Left renal cortex interstitium (tissue), 4 donors: Measurements from ENCODE around the gene ANKRD53. TPM values are rescaled to one million over a fixed set of nuclear protein-coding genes. Genes with fewer than 3 reads are reported as not detected.
"Not testable (repeated sequence)": the region's sequence is repeated elsewhere in the genome, so short reads cannot be mapped to it uniquely, and the experiment has no call there.

ENCODE experiments used
- DNase-seq, 4 donors: peaks; one replicate each; pipeline ENCODE4 v3.0.0-alpha.2; 2013; ENCODE audit warnings: low read depth in 4 of 4, low spot score in 2 of 4, missing footprints in 1 of 4
- polyA plus RNA-seq, 4 donors: library from polyadenylated mRNA; unstranded; fragments of 120-200 nt; gene quantifications; one replicate each; pipeline ENCODE4 v1.2.1, GENCODE V29; 2013; ENCODE audit not compliant: insufficient read length in 4 of 4

The ANKRD53 gene
- polyA plus RNA-seq, 4 donors = 0.68 to 1.8 (median 1.4) TPM

DNA sequence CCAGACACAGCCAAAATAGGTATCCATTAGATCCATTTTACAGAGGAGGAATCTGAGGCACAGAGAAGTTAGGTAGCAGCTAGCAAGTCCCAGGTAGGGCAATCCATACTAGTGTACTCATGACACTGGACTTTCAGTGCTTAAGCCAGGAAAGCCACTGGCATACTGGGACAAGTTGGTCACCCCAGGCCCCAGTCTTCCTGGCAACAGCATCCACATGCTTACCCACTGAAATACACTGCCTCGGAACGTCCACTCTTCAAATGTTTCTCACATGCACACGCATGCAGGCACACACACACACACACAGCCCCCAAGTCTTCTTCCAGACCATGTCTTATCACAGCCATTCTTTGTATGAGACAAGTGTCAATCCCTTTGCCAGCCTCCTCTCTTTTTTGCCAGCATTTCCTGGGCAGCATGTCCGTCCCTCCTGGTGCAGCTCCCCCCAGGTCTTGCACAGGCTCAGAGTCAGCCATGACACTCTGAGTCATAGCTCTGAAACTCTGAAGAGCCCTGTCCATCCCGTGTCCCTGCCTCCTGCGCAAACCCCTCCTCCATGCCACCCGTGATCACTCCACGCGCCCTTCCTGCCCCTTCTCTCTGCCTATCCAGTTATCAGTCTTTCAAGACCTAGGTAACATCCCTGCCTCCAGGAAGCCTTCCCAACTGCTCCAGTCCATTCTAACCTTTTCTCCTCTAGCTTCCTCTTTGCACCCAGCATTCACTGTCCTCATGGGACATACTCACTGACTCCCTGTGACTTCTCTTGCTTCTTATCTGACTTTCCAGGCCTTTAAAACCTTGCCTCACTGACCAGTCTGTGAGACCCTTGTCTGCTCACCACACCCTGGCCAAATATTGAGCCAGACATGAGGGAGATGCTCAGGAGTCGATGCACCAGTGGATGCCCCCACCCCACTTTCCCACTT lies 27.1 kb downstream of the ANKRD53 start:
- no peak for DNase-seq

DNA sequence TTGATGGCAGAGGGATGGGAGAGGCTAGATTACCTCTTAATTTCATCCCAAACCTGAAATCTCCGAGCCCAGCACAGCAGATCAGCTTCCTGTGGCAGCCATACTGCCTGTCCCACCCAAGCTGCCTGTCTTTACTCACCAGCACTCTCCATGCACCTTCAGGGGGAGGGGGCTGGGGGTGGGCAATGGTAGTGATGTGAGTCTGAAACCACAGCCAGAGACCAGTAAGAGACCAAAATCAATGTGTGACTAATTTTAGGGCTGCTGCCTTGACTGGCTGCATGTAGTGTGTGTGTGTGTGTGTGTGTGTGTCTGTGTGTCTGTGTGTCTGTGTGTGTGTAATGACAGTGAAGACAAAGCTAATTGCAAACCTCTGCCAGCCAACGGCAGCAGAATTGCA lies 27.9 kb downstream of the ANKRD53 start:
- DNase-seq = no peak

DNA sequence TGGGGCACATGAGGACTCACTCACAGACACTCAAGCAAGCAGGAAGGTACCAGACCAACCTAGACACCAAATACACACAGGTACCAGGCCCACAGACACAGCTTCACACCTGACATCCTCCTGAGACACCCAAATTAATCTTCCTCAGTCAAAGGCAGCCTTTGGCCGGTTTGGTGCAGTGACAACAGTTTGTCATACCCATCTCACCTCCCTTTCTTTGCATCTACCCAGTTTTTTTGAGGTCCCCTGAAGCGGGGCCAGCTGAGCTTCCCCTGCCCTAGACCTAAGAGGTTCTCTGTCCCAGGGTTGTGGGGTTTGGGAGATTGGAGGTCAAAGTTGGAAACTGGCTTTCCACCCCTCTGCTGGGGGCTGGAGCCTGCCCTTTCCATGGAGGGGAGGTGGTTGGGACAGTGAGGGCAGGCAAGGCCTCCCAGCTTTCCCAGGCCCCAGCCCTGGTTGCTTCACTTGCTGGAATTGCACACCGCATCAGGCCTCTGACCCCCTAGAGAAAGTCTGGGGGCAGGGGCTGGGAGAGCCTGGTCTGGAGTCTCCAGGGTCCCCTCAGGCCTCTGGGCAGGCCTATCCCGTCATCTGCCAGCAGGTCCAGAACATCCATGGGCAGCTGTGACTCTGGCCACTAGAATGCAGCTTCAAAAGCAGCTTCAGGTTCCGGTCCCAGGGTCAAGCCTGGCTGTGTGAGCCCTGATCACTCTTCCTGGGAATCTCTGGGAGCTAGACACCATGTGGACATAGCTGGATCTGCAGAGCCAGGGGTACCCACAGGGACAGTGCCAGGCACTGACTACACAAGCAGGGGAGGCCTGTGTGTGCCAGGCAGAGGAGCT lies 28.7 kb downstream of the ANKRD53 start:
- no peak for DNase-seq

DNA sequence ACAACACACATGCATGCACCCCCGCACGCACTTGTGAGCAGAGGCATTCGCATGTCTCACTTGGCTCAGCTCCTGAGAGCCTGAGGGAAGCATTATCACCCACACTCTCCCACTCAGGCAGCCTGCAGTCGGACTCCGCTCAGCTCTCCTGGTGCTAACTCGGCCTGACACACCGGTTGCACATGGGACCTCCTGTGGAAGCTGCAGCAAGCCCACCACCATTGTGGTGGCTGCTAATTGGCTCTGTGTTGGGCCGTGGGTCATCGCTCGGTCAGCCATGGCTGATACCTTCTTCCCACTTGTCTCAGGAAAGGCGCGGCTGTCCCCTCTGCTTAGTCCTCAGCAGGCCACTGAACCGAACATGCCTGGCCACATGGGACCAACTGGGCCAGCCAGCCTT lies 29.9 kb downstream of the ANKRD53 start:
- no peak for DNase-seq

DNA sequence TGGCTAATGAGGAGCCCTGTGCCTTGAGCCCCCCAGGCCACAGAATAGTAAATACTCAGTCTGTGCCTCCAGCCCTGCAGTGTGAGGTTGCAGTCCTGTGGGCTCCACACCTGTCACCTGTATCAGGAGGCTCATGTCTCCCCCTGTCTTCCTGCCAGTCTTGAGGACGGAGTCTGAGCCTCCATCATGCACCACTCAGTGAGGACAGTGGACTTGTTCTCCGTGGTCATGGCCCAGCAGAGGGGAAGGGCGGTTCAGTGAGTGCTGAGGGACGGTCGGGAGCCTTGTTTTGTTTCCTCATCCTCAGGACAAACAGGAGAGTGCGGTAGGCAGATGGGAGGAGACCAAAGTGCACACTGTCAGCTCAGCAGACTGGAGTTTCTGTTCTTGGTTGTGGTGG lies 33.4 kb downstream of the ANKRD53 start:
- DNase-seq = not testable (repeated sequence)

DNA sequence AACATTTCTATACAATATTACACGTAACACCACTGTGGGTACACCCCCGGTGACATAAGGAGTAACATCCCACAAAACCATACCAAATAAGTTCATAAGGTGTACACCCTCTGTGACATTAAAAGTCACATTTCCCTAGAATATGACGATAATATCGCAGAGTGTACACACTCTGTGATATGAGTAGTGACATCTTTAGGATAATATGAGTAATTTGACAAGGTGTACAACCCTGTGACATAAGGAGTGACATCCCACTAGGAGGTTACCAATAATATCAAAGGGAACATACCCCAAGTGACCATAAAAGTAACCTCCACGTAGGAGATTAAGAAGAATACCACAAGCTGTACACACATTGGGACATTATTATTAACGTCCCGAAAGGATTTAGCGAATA lies 40.2 kb downstream of the ANKRD53 start:
- DNase-seq = no peak

DNA sequence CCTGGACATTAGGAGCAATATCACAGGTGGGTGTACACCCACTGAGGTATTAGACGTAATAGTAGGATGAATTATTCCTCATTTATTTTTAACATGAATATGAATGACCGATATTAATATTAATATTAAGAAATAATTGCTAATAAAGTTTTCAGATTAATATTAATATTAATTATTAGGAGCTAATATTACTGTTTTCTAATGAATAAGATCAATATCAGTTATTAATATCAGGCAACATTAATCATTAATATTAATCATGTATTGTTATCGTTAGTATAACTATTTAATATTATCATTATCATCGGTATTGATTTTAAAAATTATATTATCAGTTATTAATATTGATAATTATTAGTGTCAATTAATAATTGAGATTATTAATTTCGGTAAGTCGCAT lies 41.6 kb downstream of the ANKRD53 start:
- DNase-seq = not testable (repeated sequence)

DNA sequence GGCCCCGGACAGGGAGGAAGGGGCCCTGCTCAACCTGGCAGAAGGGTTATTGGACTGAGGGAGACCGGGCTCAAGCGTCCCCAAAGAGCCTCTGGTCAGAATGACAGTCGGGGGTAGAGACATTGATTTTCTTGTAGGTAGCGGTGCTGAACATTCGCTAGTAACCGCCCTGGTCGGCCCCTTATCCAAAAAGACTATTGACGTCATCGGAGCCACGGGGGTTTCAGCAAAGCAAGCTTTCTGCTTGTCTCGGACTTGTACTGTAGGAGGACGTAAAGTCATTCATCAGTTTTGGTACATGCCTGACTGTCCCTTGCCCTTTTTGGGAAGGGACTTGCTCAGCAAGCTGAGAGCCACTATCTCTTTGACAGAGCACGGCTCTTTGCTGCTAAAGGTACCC lies 43.0 kb downstream of the ANKRD53 start:
- not testable (repeated sequence) for DNase-seq

DNA sequence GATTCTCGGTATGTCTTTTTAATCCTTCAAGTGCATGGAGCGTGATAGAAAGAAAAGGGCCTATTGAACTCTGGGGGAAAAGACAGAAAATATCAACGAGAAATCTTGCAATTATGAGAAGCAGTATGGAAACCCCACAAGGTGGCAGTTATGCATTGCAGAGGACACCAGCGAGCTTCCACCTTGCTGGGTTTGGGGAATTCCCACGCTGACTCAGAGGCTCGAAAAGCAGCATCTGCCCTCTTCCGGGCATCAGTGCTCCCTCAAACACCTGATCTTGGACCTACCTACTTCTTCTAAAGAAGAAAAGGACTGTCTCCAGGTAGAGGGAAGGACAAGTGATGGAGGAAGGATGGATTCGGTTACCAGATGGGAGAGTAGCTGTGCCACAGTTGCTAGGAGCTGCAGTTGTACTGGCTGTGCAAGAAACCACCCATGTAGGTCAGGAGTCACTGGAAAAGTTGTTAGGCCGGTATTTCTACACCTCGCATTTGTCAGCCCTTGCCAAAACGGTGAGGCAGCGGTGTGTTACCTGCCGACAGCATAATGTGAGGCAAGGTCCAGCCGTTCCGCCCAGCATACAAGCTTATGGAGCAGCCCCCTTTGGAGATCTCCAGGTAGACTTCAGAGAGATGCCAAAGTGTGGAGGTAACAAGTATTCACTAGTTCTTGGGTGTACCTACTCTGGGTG lies 45.3 kb downstream of the ANKRD53 start:
- peak in 2 of 4 donors; percentile 5 to 16 for DNase-seq

Other genes starting within 250 kb of the ANKRD53 start
- gene ADD2, start 210.4 kb upstream of the ANKRD53 start, polyA plus RNA-seq = 1 to 10 TPM; 4.2 to 7.5 (median 6.1) TPM
- not detected for gene FIGLA, start 188.0 kb upstream of the ANKRD53 start, polyA plus RNA-seq
- gene CLEC4F, start 158.0 kb upstream of the ANKRD53 start, polyA plus RNA-seq = under 1 TPM in 2 of 4 donors, not detected in 2; 0.06 to 0.08 TPM
- under 1 TPM in 2 of 4 donors, not detected in 2; 0.06 to 0.08 TPM for gene CD207, start 142.8 kb upstream of the ANKRD53 start, polyA plus RNA-seq
- gene VAX2, start 78.1 kb upstream of the ANKRD53 start, polyA plus RNA-seq = 1 to 10 TPM in 1 of 4 donors, under 1 TPM in 2, not detected in 1; 0.38 to 1.0 (median 0.96) TPM
- gene ATP6V1B1, start 42.7 kb upstream of the ANKRD53 start, polyA plus RNA-seq = 10 to 100 TPM; 67.2 to 92.1 (median 80.4) TPM
- 10 to 100 TPM; 51.1 to 59.2 (median 52.3) TPM for gene TEX261, start 16.2 kb downstream of the ANKRD53 start, polyA plus RNA-seq
- 100 to 1,000 TPM in 1 of 4 donors, 10 to 100 TPM in 3; 74.2 to 108 (median 93.2) TPM for gene NAGK, start 90.0 kb downstream of the ANKRD53 start, polyA plus RNA-seq
- gene MCEE, start 151.6 kb downstream of the ANKRD53 start, polyA plus RNA-seq = 10 to 100 TPM; 16.9 to 27.8 (median 23.1) TPM
- 10 to 100 TPM; 42.9 to 51.2 (median 48.0) TPM for gene MPHOSPH10, start 152.0 kb downstream of the ANKRD53 start, polyA plus RNA-seq
- 10 to 100 TPM; 14.9 to 19.8 (median 17.9) TPM for gene PAIP2B, start 248.5 kb downstream of the ANKRD53 start, polyA plus RNA-seq